Measurements from ENCODE around the gene ASMTL. TPM values are rescaled to one million over a fixed set of nuclear protein-coding genes. Genes with fewer than 3 reads are reported as not detected.

ASMTL gene
- total RNA-seq, 1 experiment from 2014 or later, result 42.7 TPM

GRCh38 chrX:1416327-1416784 lies 36.4 kb downstream of the ASMTL start:
- no peak overlapping the region for H3K4me2 ChIP-seq
- BruUV-seq (replicated peaks), result no TSS peak
- H2AFZ ChIP-seq, result no peak overlapping the region
- H3K79me2 ChIP-seq (ENCODE audit: low read depth), result no peaks in the 10 kb centered on the region
- H4K20me1 ChIP-seq (ENCODE audit: insufficient read depth), result no peaks in the 10 kb centered on the region
- TF ChIP-seq EZH2 (IDR thresholded peaks at IDR 0.05; ENCODE audit: low read depth), result no peak
- TF ChIP-seq CTCF (conservative IDR thresholded peaks at IDR 0.05), result no peak
- H3K4me3 ChIP-seq, result no peak overlapping the region
- H3K27ac ChIP-seq, result no peak overlapping the region
- DNase-seq, result no peak
- 0 out of 2 replicates have a peak, but pooled peaks cover 1% of the 10 kb centered on the region for H3K36me3 ChIP-seq (ENCODE audit: low read depth)
- ChIA-PET POLR2A (ENCODE audit: unreplicated experiment) (no interaction called here), CTCF (no interaction called here)
- H3K9me3 ChIP-seq (ENCODE audit: insufficient read depth, low read depth), result no peaks in the 10 kb centered on the region
- intact Hi-C loops (cut with micrococcal nuclease; ENCODE audit: unreplicated experiment), result no loop called here
- H3K9me2 ChIP-seq (ENCODE audit: insufficient read depth), result no peaks in the 10 kb centered on the region
- H3K27me3 ChIP-seq (ENCODE audit: insufficient read depth, low read depth), result no peaks in the 10 kb centered on the region
- H3F3A ChIP-seq (ENCODE audit: insufficient read depth, low read depth), result peaks cover 24% of the 10 kb centered on the region; the same call in 1 of the 2 replicates
- H3K4me1 ChIP-seq (replicated peaks; ENCODE audit: insufficient read depth), result no peaks in the 10 kb centered on the region

- Histone ChIP-seq H3K27me3 (ENCODE audit: insufficient read depth, low read depth) (no peaks in the 10 kb centered on the region), H2AFZ (no peak overlapping the region), H3K4me1 (replicated peaks; ENCODE audit: insufficient read depth) (no peaks in the 10 kb centered on the region), H3K9me3 (ENCODE audit: insufficient read depth, low read depth) (no peaks in the 10 kb centered on the region), H4K20me1 (ENCODE audit: insufficient read depth) (no peaks in the 10 kb centered on the region), H3K27ac (no peak overlapping the region), H3K9me2 (ENCODE audit: insufficient read depth) (no peaks in the 10 kb centered on the region), H3K79me2 (ENCODE audit: low read depth) (no peaks in the 10 kb centered on the region), H3F3A (ENCODE audit: insufficient read depth, low read depth) (peaks cover 3% of the 10 kb centered on the region; the same call in 1 of the 2 replicates), H3K36me3 (ENCODE audit: low read depth) (no peaks in the 10 kb centered on the region), H3K4me3 (no peak overlapping the region), H3K4me2 (no peak overlapping the region)
- POLR2A ChIA-PET (ENCODE audit: unreplicated experiment), result no interaction called here
- no peak for TF ChIP-seq CTCF (conservative IDR thresholded peaks at IDR 0.05)
- CTCF ChIA-PET, result no interaction called here
- DNase-seq, result no peak
- intact Hi-C loops (cut with micrococcal nuclease; ENCODE audit: unreplicated experiment), result no loop called here
- BruUV-seq (replicated peaks), result no TSS peak
These were observed 40.1 kb downstream of the ASMTL start for GRCh38 chrX:1412551-1413161.

GRCh38 chrX:1411326-1411725 lies 41.4 kb downstream of the ASMTL start:
- H3K9me2 ChIP-seq (ENCODE audit: insufficient read depth), result no peaks in the 10 kb centered on the region
- H4K20me1 ChIP-seq (ENCODE audit: insufficient read depth), result no peaks in the 10 kb centered on the region
- no peaks in the 10 kb centered on the region for H3K79me2 ChIP-seq (ENCODE audit: low read depth)
- CTCF ChIA-PET, result no interaction called here
- H3K9me3 ChIP-seq (ENCODE audit: insufficient read depth, low read depth), result no peaks in the 10 kb centered on the region
- no peak overlapping the region for H3K27ac ChIP-seq
- no peak for TF ChIP-seq CTCF (conservative IDR thresholded peaks at IDR 0.05)
- no peak for TF ChIP-seq EZH2 (IDR thresholded peaks at IDR 0.05; ENCODE audit: low read depth)
- no peak overlapping the region for H2AFZ ChIP-seq
- H3K4me3 ChIP-seq, result no peak overlapping the region
- no peak overlapping the region for H3K4me2 ChIP-seq
- peaks cover 3% of the 10 kb centered on the region; the same call in 1 of the 2 replicates for H3F3A ChIP-seq (ENCODE audit: insufficient read depth, low read depth)
- DNase-seq, result no peak
- POLR2A ChIA-PET (ENCODE audit: unreplicated experiment), result no interaction called here
- intact Hi-C loops (cut with micrococcal nuclease; ENCODE audit: unreplicated experiment), result no loop called here
- H3K4me1 ChIP-seq (replicated peaks; ENCODE audit: insufficient read depth), result no peaks in the 10 kb centered on the region
- H3K36me3 ChIP-seq (ENCODE audit: low read depth), result 0 out of 2 replicates have a peak, but pooled peaks cover 7% of the 10 kb centered on the region
- BruUV-seq (replicated peaks), result no TSS peak
- H3K27me3 ChIP-seq (ENCODE audit: insufficient read depth, low read depth), result no peaks in the 10 kb centered on the region

All from PC-9 (cell line).